ENCODE measurements around the gene AHCYL1. TPM values are rescaled to one million over a fixed set of nuclear protein-coding genes. Genes with fewer than 3 reads are reported as not detected.

AHCYL1 gene
- total RNA-seq, 1 experiment from 2014 or later: 89.0 TPM

DNA sequence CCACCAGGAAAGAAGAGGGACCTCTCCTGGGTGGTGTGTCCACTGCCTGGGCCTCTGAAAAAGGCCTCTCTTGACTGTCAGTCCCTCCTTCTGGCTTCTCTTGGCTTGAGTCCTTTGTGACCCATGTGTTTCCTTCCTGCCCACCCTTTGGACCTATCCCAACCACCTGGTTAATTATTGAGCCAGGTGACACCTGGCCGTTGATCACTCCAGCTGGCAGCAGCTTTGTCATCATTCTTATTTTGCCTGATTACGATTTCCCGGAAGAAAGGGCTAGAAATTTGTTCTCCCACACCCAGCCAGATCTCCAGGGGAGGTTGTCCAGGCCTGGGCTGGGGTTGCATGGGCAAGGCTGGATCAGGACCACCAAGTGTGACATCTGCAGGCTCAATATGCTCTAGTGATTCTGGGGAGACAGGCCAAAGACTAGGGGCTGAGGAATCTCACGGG lies 49.1 kb upstream of the AHCYL1 start:
- H2BK15ac ChIP-seq (ENCODE audit: low read depth, low read length): no peak overlapping the region
- no peak overlapping the region for H3K4ac ChIP-seq (ENCODE audit: low read depth, low read length)
- H2AK5ac ChIP-seq (ENCODE audit: insufficient read length, low read length): no peak overlapping the region
- peaks cover 8% of the 10 kb centered on the region for H3K27me3 Mint-ChIP-seq (ENCODE audit: low read depth)
- no peak overlapping the region for H3T11ph ChIP-seq (ENCODE audit: low read length)
- H3K9ac ChIP-seq (ENCODE audit: extremely low read depth, insufficient read length, low read length): no peak overlapping the region
- H3K23me2 ChIP-seq (ENCODE audit: insufficient read length, low read depth, low read length, poor library complexity, severe bottlenecking): no peaks in the 10 kb centered on the region
- H2BK120ac ChIP-seq (ENCODE audit: low read depth, low read length, poor library complexity, severe bottlenecking): no peak overlapping the region
- no peak overlapping the region; a peak in 1 of 7 replicates for H3K27ac Mint-ChIP-seq
- no peak overlapping the region for H3K4me2 ChIP-seq (ENCODE audit: insufficient read depth, insufficient read length, low read length)
- no peak overlapping the region for H3K23ac ChIP-seq (ENCODE audit: insufficient read length, low read depth, low read length)
- H2AFZ ChIP-seq (ENCODE audit: low read length): no peak overlapping the region
- H3K9me3 ChIP-seq (ENCODE audit: control insufficient read depth, low read depth, low read length): no peaks in the 10 kb centered on the region
- H3K9me3 Mint-ChIP-seq: peaks cover 28 to 29% of the 10 kb centered on the region in 2 experiments
- H3K4me1 Mint-ChIP-seq: peaks cover 16 to 20% of the 10 kb centered on the region in 2 experiments
- H3K36me3 Mint-ChIP-seq (ENCODE audit: insufficient read depth in 1 of 3, low read depth in 3 of 3): peaks cover 1 to 22% (median 5%) of the 10 kb centered on the region in 3 experiments; a peak in 5 of 7 replicates
- no peak overlapping the region for H3K4me3 Mint-ChIP-seq
- no peaks in the 10 kb centered on the region for H4K20me1 ChIP-seq (ENCODE audit: control insufficient read depth, insufficient read depth, insufficient read length)
- no peak overlapping the region for H4K8ac ChIP-seq (replicated peaks; ENCODE audit: insufficient read length, low read depth, low read length)
- H3K27ac ChIP-seq (ENCODE audit: insufficient read length, low read depth, low read length): no peak overlapping the region
- H2BK12ac ChIP-seq (ENCODE audit: insufficient read length, low read depth, low read length): no peak overlapping the region
- no peak overlapping the region for H2BK5ac ChIP-seq (ENCODE audit: insufficient read length, low read length)
- WGBS (ENCODE audit: extremely low coverage, insufficient read length, low lambda C conversion rate): no CpG with 5 or more reads among the region's 4 CpGs
- H3K27me3 ChIP-seq (ENCODE audit: insufficient read depth, low read length): no peaks in the 10 kb centered on the region
- H3K56ac ChIP-seq (ENCODE audit: insufficient read length, low read depth, low read length): no peak overlapping the region
- no peaks in the 10 kb centered on the region for H3K79me1 ChIP-seq (ENCODE audit: insufficient read depth, low read depth, low read length, poor library complexity, severe bottlenecking)
- TF ChIP-seq, protein P1, sequence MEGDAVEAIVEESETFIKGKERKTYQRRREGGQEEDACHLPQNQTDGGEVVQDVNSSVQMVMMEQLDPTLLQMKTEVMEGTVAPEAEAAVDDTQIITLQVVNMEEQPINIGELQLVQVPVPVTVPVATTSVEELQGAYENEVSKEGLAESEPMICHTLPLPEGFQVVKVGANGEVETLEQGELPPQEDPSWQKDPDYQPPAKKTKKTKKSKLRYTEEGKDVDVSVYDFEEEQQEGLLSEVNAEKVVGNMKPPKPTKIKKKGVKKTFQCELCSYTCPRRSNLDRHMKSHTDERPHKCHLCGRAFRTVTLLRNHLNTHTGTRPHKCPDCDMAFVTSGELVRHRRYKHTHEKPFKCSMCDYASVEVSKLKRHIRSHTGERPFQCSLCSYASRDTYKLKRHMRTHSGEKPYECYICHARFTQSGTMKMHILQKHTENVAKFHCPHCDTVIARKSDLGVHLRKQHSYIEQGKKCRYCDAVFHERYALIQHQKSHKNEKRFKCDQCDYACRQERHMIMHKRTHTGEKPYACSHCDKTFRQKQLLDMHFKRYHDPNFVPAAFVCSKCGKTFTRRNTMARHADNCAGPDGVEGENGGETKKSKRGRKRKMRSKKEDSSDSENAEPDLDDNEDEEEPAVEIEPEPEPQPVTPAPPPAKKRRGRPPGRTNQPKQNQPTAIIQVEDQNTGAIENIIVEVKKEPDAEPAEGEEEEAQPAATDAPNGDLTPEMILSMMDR (conservative IDR thresholded peaks at IDR 0.05): no peak
- H3K4me1 ChIP-seq (ENCODE audit: insufficient read depth, low read length): no peaks in the 10 kb centered on the region
- H4K91ac ChIP-seq (ENCODE audit: insufficient read length, low read depth, low read length): no peak overlapping the region
- H3K79me2 ChIP-seq (ENCODE audit: insufficient read depth, low read length): no peaks in the 10 kb centered on the region
- H2BK20ac ChIP-seq (ENCODE audit: low read depth, low read length, poor library complexity, severe bottlenecking): no peak overlapping the region
- H3K18ac ChIP-seq (ENCODE audit: insufficient read length, low read depth, low read length): no peak overlapping the region
- no peak overlapping the region for H4K5ac ChIP-seq (ENCODE audit: insufficient read length, low read depth, low read length)
- DNase-seq: no peak
- no peak overlapping the region for H3K14ac ChIP-seq (ENCODE audit: insufficient read depth, low read length)

Data from H9 (cell line).